ENCODE measurements around the gene WASF2. TPM values are rescaled to one million over a fixed set of nuclear protein-coding genes. Genes with fewer than 3 reads are reported as not detected.
"Not testable (repeated sequence)": the region's sequence is repeated elsewhere in the genome, so short reads cannot be mapped to it uniquely, and the experiment has no call there.

The WASF2 gene
- total RNA-seq, 4 donors from 2014 or later: 53.8 to 76.6 (median 70.3) TPM

DNA sequence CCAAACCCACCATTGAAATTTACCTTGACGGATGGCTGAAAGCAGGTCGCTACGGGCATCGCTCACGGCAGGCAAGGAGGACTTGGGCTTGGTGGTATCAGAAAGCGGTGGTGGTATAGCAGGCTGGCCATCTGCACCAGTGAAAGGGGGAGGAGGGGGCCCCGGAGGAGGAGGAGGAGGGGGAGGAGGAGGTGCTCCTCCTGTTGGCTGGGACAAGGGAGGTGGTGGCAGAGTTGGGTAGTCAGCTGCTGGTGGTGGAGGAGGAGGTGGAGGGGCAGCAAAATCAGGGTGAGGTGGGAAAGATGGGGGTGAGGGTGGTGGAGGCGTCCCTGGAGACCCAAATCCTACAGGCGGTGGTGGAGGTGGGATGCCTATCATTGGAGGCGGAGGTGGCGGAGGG lies 80.3 kb downstream of the WASF2 start:
- DNase-seq (ENCODE audit: low spot score in 2 of 2): no peak
- 91 to 94% methylated on average over 11 of the region's 11 CpGs for WGBS, 2 donors

GRCh38 chr1:27408151-27408550 lies 81.8 kb downstream of the WASF2 start:
- no peak for DNase-seq (ENCODE audit: low spot score in 2 of 2)
- TF ChIP-seq, protein P1, sequence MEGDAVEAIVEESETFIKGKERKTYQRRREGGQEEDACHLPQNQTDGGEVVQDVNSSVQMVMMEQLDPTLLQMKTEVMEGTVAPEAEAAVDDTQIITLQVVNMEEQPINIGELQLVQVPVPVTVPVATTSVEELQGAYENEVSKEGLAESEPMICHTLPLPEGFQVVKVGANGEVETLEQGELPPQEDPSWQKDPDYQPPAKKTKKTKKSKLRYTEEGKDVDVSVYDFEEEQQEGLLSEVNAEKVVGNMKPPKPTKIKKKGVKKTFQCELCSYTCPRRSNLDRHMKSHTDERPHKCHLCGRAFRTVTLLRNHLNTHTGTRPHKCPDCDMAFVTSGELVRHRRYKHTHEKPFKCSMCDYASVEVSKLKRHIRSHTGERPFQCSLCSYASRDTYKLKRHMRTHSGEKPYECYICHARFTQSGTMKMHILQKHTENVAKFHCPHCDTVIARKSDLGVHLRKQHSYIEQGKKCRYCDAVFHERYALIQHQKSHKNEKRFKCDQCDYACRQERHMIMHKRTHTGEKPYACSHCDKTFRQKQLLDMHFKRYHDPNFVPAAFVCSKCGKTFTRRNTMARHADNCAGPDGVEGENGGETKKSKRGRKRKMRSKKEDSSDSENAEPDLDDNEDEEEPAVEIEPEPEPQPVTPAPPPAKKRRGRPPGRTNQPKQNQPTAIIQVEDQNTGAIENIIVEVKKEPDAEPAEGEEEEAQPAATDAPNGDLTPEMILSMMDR (IDR thresholded peaks at IDR 0.05): no peak
- TF ChIP-seq POLR2A (IDR thresholded peaks at IDR 0.05): no peak
- intact Hi-C loops (cut with DNase I; ENCODE audit: low total_unique reads): loop anchor here (10.0 kb wide), 1 partner anchor 257 kb away; no protein-coding TSS in a partner anchor
- H3K4me3 ChIP-seq (ENCODE audit: low read depth, poor library complexity, severe bottlenecking): no peak overlapping the region
- 82 to 85% methylated on average over 9 of the region's 9 CpGs for WGBS, 2 donors

More for the DNA sequence above, 80.3 kb downstream of the WASF2 start:
- TF ChIP-seq, protein P1 (IDR thresholded peaks at IDR 0.05): no peak
- no peak for TF ChIP-seq POLR2A (IDR thresholded peaks at IDR 0.05)
- no peak overlapping the region for H3K4me3 ChIP-seq (ENCODE audit: low read depth, poor library complexity, severe bottlenecking)
- intact Hi-C loops (cut with DNase I; ENCODE audit: low total_unique reads): loop anchor here (10.0 kb wide), 1 partner anchor 255 kb away; no protein-coding TSS in a partner anchor

DNA sequence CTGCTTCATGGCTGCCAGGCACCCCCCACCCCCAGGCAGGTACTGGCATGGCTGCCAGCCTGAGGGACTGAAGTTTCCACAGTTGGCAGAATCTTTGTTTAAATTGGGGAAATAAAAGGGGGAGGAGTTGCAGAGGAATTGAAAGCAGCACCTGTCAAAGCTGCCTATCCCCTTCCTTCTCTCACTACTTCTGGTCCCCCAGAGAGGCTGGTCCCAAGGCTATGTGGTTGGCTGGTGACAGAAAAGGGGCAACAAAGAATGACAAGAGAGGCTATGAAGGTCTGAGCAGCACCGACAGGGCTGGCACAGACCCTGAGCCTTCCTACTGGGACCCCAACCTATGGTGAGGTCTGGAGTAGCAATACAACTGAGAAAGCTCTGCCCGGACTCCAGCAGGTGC lies 83.2 kb downstream of the WASF2 start:
- not testable (repeated sequence) for DNase-seq (ENCODE audit: low spot score in 2 of 2); H3K4me3 ChIP-seq (ENCODE audit: low read depth, poor library complexity, severe bottlenecking)
- WGBS, 2 donors: 75 to 78% methylated on average over 2 of the region's 2 CpGs
- intact Hi-C loops (cut with DNase I; ENCODE audit: low total_unique reads): loop anchor here (10.0 kb wide), 1 partner anchor 258 kb away; no protein-coding TSS in a partner anchor

DNA sequence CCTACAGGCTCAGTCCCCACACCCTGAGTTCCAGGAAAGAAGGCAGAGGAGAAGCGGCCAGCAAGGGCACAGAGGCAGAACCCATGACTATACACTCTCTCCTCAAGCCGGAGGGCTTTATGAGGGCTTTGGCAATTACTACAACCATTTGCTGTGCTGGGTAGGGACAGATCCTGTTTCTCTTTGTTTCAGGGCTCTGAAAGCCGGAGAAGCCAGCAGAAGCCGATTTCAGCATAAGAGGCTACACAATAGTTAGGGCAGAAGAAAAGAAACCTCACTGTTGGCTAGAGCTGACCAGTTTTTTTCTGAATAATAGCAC lies 83.6 kb downstream of the WASF2 start:
- H3K4me3 ChIP-seq (ENCODE audit: low read depth, poor library complexity, severe bottlenecking): no peak overlapping the region
- 36 to 50% methylated on average over 4 of the region's 4 CpGs for WGBS, 2 donors
- TF ChIP-seq POLR2A (IDR thresholded peaks at IDR 0.05): no peak
- TF ChIP-seq, protein P1 (IDR thresholded peaks at IDR 0.05): no peak
- DNase-seq (ENCODE audit: low spot score in 2 of 2): no peak
- intact Hi-C loops (cut with DNase I; ENCODE audit: low total_unique reads): loop anchor here (10.0 kb wide), 1 partner anchor 258 kb away; no protein-coding TSS in a partner anchor

- H3K4me3 ChIP-seq (ENCODE audit: low read depth, poor library complexity, severe bottlenecking); DNase-seq (ENCODE audit: low spot score in 2 of 2): not testable (repeated sequence)
- WGBS, 2 donors: 51 to 54% methylated on average over 15 to 16 of the region's 18 CpGs
- intact Hi-C loops (cut with DNase I; ENCODE audit: low total_unique reads): loop anchor here (10.0 kb wide), 1 partner anchor 259 kb away; no protein-coding TSS in a partner anchor
Observed at GRCh38 chr1:27405598-27406361, 84.2 kb downstream of the WASF2 start.

- intact Hi-C loops (cut with DNase I; ENCODE audit: low total_unique reads): loop anchor here (10.0 kb wide), 1 partner anchor 260 kb away; no protein-coding TSS in a partner anchor
- no peak overlapping the region for H3K4me3 ChIP-seq (ENCODE audit: low read depth, poor library complexity, severe bottlenecking)
- no peak for DNase-seq (ENCODE audit: low spot score in 2 of 2)
- WGBS, 2 donors: 22 to 44% methylated on average over 7 to 12 of the region's 13 CpGs
- no peak for TF ChIP-seq POLR2A (IDR thresholded peaks at IDR 0.05)
- TF ChIP-seq, protein P1 (IDR thresholded peaks at IDR 0.05): no peak
Observed at GRCh38 chr1:27405074-27405473, 84.9 kb downstream of the WASF2 start.
